Muscle layer of colon (tissue), 2 donors: ENCODE measurements around the gene PAK2.

Experiments used
- H3K27ac ChIP-seq: one replicate; pipeline ENCODE4 v1.7.0; 2013; ENCODE audit warnings: low read depth, mild to moderate bottlenecking, low read length, moderate library complexity
- H3K27me3 ChIP-seq, 2 donors: one replicate each; pipeline ENCODE4 v1.7.0; 2013; ENCODE audit warnings: low read length in 2 of 2, mild to moderate bottlenecking in 2 of 2; ENCODE audit not compliant: insufficient read depth in 2 of 2, control insufficient read depth in 1 of 2
- H3K36me3 ChIP-seq: one replicate; pipeline ENCODE4 v1.7.0; 2013; ENCODE audit warnings: mild to moderate bottlenecking, low read length; ENCODE audit not compliant: insufficient read depth
- H3K4me1 ChIP-seq: one replicate; pipeline ENCODE4 v1.7.0; 2013; ENCODE audit warnings: mild to moderate bottlenecking, low read length; ENCODE audit not compliant: insufficient read depth
- H3K4me3 ChIP-seq, 2 donors: one replicate each; pipeline ENCODE4 v1.7.0; 2013; ENCODE audit warnings: low read length in 2 of 2, low read depth in 1 of 2, mild to moderate bottlenecking in 1 of 2, moderate library complexity in 1 of 2
- H3K9ac ChIP-seq: one replicate; pipeline ENCODE4 v1.7.0; 2013; ENCODE audit warnings: low read length
- H3K9me3 ChIP-seq: one replicate; pipeline ENCODE4 v1.7.0; 2013; ENCODE audit warnings: mild to moderate bottlenecking, low read length
- donor health status: abdominal sarcoma.
- donor health status: Adenocarcinoma of cecum.

Gene PAK2

GRCh38 chr3:196739671-196740480 lies at the start of gene PAK2:
TSS of gene PAK2 (plus strand) at chr3:196739857. CDS start at chr3:196782647, 42,790 bp downstream.
- Histone ChIP-seq H3K9ac (peak within 1 kb of the TSS; percentile 91), H3K4me3 (peak within 1 kb of the TSS; percentile 80 to 91), H3K27me3 (no peaks in the 10 kb centered on the region), H3K9me3 (no peaks in the 10 kb centered on the region), H3K36me3 (no peaks in the 10 kb centered on the region), H3K4me1 (peaks cover 13% of the 10 kb centered on the region), H3K27ac (peak within 1 kb of the TSS; percentile 97)

GRCh38 chr3:196689941-196690660 lies 49.6 kb upstream of the PAK2 start:
- Histone ChIP-seq H3K9ac (no peak overlapping the region), H3K4me3 (no peak overlapping the region), H3K4me1 (no peaks in the 10 kb centered on the region), H3K9me3 (no peaks in the 10 kb centered on the region), H3K27me3 (no peaks in the 10 kb centered on the region), H3K27ac (no peak overlapping the region), H3K36me3 (no peaks in the 10 kb centered on the region)

- H3K27me3 ChIP-seq: no peaks in the 10 kb centered on the region
- H3K9me3 ChIP-seq: no peaks in the 10 kb centered on the region
- no peak overlapping the region for H3K4me3 ChIP-seq
- H3K9ac ChIP-seq: no peak overlapping the region
- no peaks in the 10 kb centered on the region for H3K36me3 ChIP-seq
- no peaks in the 10 kb centered on the region for H3K4me1 ChIP-seq
- H3K27ac ChIP-seq: no peak overlapping the region
These were observed 48.3 kb upstream of the PAK2 start for GRCh38 chr3:196691386-196691785.

- H3K9ac ChIP-seq: no peak overlapping the region
- no peak overlapping the region for H3K27ac ChIP-seq
- no peaks in the 10 kb centered on the region for H3K4me1 ChIP-seq
- no peaks in the 10 kb centered on the region for H3K9me3 ChIP-seq
- H3K4me3 ChIP-seq: no peak overlapping the region
- H3K27me3 ChIP-seq: no peaks in the 10 kb centered on the region
- H3K36me3 ChIP-seq: no peaks in the 10 kb centered on the region
These were observed 45.4 kb upstream of the PAK2 start for GRCh38 chr3:196694202-196694638.

- H3K9me3 ChIP-seq: no peaks in the 10 kb centered on the region
- H3K9ac ChIP-seq: no peak overlapping the region
- H3K36me3 ChIP-seq: no peaks in the 10 kb centered on the region
- H3K4me3 ChIP-seq: no peak overlapping the region
- no peak overlapping the region for H3K27ac ChIP-seq
- H3K4me1 ChIP-seq: no peaks in the 10 kb centered on the region
- H3K27me3 ChIP-seq: no peaks in the 10 kb centered on the region
These were observed 44.5 kb upstream of the PAK2 start for GRCh38 chr3:196694941-196695848.

- Histone ChIP-seq H3K36me3 (no peaks in the 10 kb centered on the region), H3K4me3 (no peak overlapping the region), H3K27ac (no peak overlapping the region), H3K9ac (no peak overlapping the region), H3K9me3 (no peaks in the 10 kb centered on the region), H3K4me1 (no peaks in the 10 kb centered on the region), H3K27me3 (no peaks in the 10 kb centered on the region)
These were observed 43.8 kb upstream of the PAK2 start for GRCh38 chr3:196695849-196696226.

GRCh38 chr3:196697270-196697669 lies 42.4 kb upstream of the PAK2 start:
- Histone ChIP-seq H3K36me3 (no peaks in the 10 kb centered on the region), H3K4me3 (no peak overlapping the region), H3K9ac (no peak overlapping the region)

GRCh38 chr3:196699749-196700148 lies 39.9 kb upstream of the PAK2 start:
- Histone ChIP-seq H3K27ac (no peak overlapping the region), H3K27me3 (no peaks in the 10 kb centered on the region), H3K9ac (no peak overlapping the region), H3K36me3 (no peaks in the 10 kb centered on the region), H3K9me3 (no peaks in the 10 kb centered on the region), H3K4me1 (no peaks in the 10 kb centered on the region), H3K4me3 (no peak overlapping the region)

More at GRCh38 chr3:196697270-196697669, 42.4 kb upstream of the PAK2 start:
- Histone ChIP-seq H3K27ac (no peak overlapping the region), H3K9me3 (no peaks in the 10 kb centered on the region), H3K4me1 (no peaks in the 10 kb centered on the region), H3K27me3 (no peaks in the 10 kb centered on the region)

GRCh38 chr3:196700801-196701200 lies 38.9 kb upstream of the PAK2 start:
- no peaks in the 10 kb centered on the region for H3K27me3 ChIP-seq
- no peak overlapping the region for H3K27ac ChIP-seq
- no peaks in the 10 kb centered on the region for H3K36me3 ChIP-seq
- no peaks in the 10 kb centered on the region for H3K4me1 ChIP-seq
- no peak overlapping the region for H3K9ac ChIP-seq
- no peak overlapping the region for H3K4me3 ChIP-seq
- H3K9me3 ChIP-seq: no peaks in the 10 kb centered on the region

- Histone ChIP-seq H3K27ac (no peak overlapping the region), H3K4me3 (no peak overlapping the region), H3K9ac (no peak overlapping the region), H3K27me3 (no peaks in the 10 kb centered on the region), H3K4me1 (peaks cover 4% of the 10 kb centered on the region), H3K9me3 (no peaks in the 10 kb centered on the region), H3K36me3 (no peaks in the 10 kb centered on the region)
These were observed 33.3 kb upstream of the PAK2 start for GRCh38 chr3:196706327-196706726.

GRCh38 chr3:196706731-196707130 lies 32.9 kb upstream of the PAK2 start:
- peaks cover 6% of the 10 kb centered on the region for H3K4me1 ChIP-seq
- no peaks in the 10 kb centered on the region for H3K36me3 ChIP-seq
- no peaks in the 10 kb centered on the region for H3K27me3 ChIP-seq
- H3K9ac ChIP-seq: no peak overlapping the region
- no peaks in the 10 kb centered on the region for H3K9me3 ChIP-seq
- H3K27ac ChIP-seq: no peak overlapping the region
- no peak overlapping the region for H3K4me3 ChIP-seq
